Stomach (tissue), 4 donors: ENCODE data around the gene CCDC192.

ENCODE experiments used
- POLR2A ChIP-seq, 4 donors: fragments of 450-650 bp; IDR thresholded peaks; one replicate each; pipeline ENCODE4 v1.6.1; 2016; ENCODE audit warnings: antibody characterized with exemption in 4 of 4, control low read depth in 2 of 4, mild to moderate bottlenecking in 1 of 4, moderate library complexity in 1 of 4
- POLR2AphosphoS5 ChIP-seq, 3 donors: sonication (generic); formaldehyde crosslinking; IDR thresholded peaks; one replicate each; pipeline ENCODE4 v1.6.1; 2016; ENCODE audit warnings: antibody characterized with exemption in 3 of 3
- TF ChIP-seq, protein P1 (sequence below), 7 experiments: fragments of 450-650 bp in 4 of 7; fragments of 200-600 bp in 3 of 7; sonication (generic) in 3 of 7; IDR thresholded peaks; one replicate each; pipeline ENCODE4 v1.5.1; 2016 to 2019; ENCODE audit warnings: antibody characterized with exemption in 7 of 7, control low read depth in 2 of 7, mild to moderate bottlenecking in 1 of 7

DNA sequence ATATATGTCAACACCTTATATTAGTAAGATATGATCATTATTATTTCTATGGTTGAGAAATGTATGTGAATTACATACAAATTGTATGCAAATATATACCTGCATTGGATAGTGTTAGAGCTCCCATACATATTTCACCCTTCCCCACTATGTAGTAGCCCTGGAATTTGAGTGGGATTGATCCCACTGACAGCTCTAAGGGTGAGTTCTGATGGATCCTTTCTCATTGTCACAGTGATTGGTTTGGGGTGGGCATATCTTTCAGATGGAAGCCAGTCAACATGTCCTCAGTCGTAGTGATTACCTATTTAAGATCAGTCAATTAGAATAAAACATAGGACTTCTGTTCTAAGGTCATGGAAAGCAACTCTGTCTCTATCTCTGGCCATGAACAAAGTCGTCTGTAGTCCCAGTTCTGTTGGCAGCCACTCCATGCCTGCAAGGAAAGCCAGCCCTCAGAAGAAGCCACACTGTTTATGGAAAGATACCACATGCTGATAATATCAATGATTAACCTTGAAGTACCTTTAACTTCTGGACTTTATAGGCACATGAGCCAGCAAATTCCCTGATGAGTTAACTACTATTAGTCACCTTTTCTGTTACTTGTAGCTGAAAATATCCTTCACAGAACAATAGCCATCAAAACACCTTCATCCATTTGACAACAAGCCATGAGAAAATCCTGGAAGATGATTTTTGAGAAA lies 5.1 kb upstream of the CCDC192 start:
- TF ChIP-seq, protein P1, sequence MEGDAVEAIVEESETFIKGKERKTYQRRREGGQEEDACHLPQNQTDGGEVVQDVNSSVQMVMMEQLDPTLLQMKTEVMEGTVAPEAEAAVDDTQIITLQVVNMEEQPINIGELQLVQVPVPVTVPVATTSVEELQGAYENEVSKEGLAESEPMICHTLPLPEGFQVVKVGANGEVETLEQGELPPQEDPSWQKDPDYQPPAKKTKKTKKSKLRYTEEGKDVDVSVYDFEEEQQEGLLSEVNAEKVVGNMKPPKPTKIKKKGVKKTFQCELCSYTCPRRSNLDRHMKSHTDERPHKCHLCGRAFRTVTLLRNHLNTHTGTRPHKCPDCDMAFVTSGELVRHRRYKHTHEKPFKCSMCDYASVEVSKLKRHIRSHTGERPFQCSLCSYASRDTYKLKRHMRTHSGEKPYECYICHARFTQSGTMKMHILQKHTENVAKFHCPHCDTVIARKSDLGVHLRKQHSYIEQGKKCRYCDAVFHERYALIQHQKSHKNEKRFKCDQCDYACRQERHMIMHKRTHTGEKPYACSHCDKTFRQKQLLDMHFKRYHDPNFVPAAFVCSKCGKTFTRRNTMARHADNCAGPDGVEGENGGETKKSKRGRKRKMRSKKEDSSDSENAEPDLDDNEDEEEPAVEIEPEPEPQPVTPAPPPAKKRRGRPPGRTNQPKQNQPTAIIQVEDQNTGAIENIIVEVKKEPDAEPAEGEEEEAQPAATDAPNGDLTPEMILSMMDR (IDR thresholded peaks at IDR 0.05) = no peak
- peak in 2 of 3 donors; percentile 23 to 46 for TF ChIP-seq POLR2AphosphoS5 (IDR thresholded peaks at IDR 0.05)
- TF ChIP-seq POLR2A (IDR thresholded peaks at IDR 0.05) = no peak
